Kidney (tissue), 14 donors: ENCODE measurements around the gene DCAF5. TPM values are rescaled to one million over a fixed set of nuclear protein-coding genes. Genes with fewer than 3 reads are reported as not detected.

Experiments
- DNase-seq, 5 donors: peaks; one replicate each; pipeline ENCODE4 v3.0.0-alpha.2; 2013 to 2020
- FAIRE-seq: peaks from 2 replicates; lab custom pipeline; 2012; peaks lifted over from hg19 to GRCh38; lab: Jason Lieb, UNC
- H3K27ac ChIP-seq, 2 donors: one replicate each; pipeline ENCODE4 v1.7.0; 2013; ENCODE audit warnings: low read depth in 2 of 2, low read length in 2 of 2, inconsistent platforms in 1 of 2
- H3K27me3 ChIP-seq: one replicate; pipeline ENCODE4 v1.7.1; 2013; ENCODE audit warnings: low read length, inconsistent platforms; ENCODE audit not compliant: control insufficient read depth, insufficient read depth
- H3K36me3 ChIP-seq, 3 donors: one replicate each; pipeline versions ENCODE4 v1.7.0 to v1.7.1; 2013; ENCODE audit warnings: low read length in 3 of 3, control low read depth in 1 of 3, inconsistent platforms in 1 of 3; ENCODE audit not compliant: insufficient read depth in 3 of 3, control insufficient read depth in 2 of 3
- H3K4me1 ChIP-seq, 3 donors: one replicate each; pipeline versions ENCODE4 v1.7.0 to v1.7.1; 2013; ENCODE audit warnings: low read length in 3 of 3, inconsistent platforms in 1 of 3, low read depth in 1 of 3; ENCODE audit not compliant: control insufficient read depth in 2 of 3, insufficient read depth in 2 of 3
- H3K4me3 ChIP-seq, 3 donors: one replicate each; pipeline versions ENCODE4 v1.7.0 to v1.8.1; 2013; ENCODE audit warnings: low read length in 3 of 3, control low read depth in 1 of 3, inconsistent platforms in 1 of 3
- H3K9ac ChIP-seq, 3 donors: one replicate each; pipeline versions ENCODE4 v1.7.0 to v1.7.1; 2013; ENCODE audit warnings: low read length in 3 of 3, control low read depth in 1 of 3, inconsistent platforms in 1 of 3
- H3K9me3 ChIP-seq, 3 donors: one replicate each; pipeline versions ENCODE4 v1.7.0 to v1.7.1; 2013; ENCODE audit warnings: low read length in 3 of 3, control low read depth in 1 of 3, inconsistent platforms in 1 of 3; ENCODE audit not compliant: control insufficient read depth in 2 of 3, insufficient read depth in 1 of 3
- CTCF ChIP-seq: IDR thresholded peaks from 3 replicates; pipeline ENCODE4 v1.5.1; 2012; ENCODE audit warnings: mild to moderate bottlenecking, moderate library complexity, borderline replicate concordance; ENCODE audit not compliant: insufficient read depth; ENCODE audit errors: extremely low read depth
- intact Hi-C: fragments of 100-400 bp; cut with DNase I; formaldehyde crosslinking; loops from one replicate; pipeline ENCODE4 v1.11.1; 2022
- polyA plus RNA-seq: library from polyadenylated mRNA; stranded (reverse); fragments of 350-450 nt; fragmentation: Illumina TruSeq; extraction: RNeasy Lipid Tissue Mini Kit (QIAGEN cat#74804); gene quantifications from one replicate; pipeline ENCODE4 v1.2.3, GENCODE V29; 2014; ENCODE audit warnings: low read depth, low replicate concordance; ENCODE audit not compliant: insufficient read depth
- total RNA-seq: library from RNA; stranded (reverse); fragmentation: NEBNext Ultra II Directional; extraction: Animal tissue kit (Norgen Biotek cat#: 25700); gene quantifications from one replicate; pipeline ENCODE4 v1.2.1, GENCODE V29; 2021
- donor health status: control.
- donor health status: control.
- donor health status: control.
- donor health status: control.
- donor health status: control.
- donor health status: DM: yes; HTN: yes; CAD: no.
- donor health status: Normal renal cell carcinoma (clear cell type).

DCAF5 gene
- total and polyA plus RNA-seq, 2 donors from 2014 or later = 17.3 to 51.0 TPM

GRCh38 chr14:69049675-69050074, 103.2 kb downstream of the DCAF5 start:
- H3K36me3 ChIP-seq = peaks cover 0 to 13% (median 7%) of the 10 kb centered on the region in 3 donors
- H3K4me1 ChIP-seq = peaks cover 0 to 39% (median 25%) of the 10 kb centered on the region in 3 donors
- H3K27ac ChIP-seq = peak overlapping the region; percentile 66 to 73
- FAIRE-seq (no peak), DNase-seq (no peak)
- H3K27me3 ChIP-seq = no peaks in the 10 kb centered on the region
- H3K9ac ChIP-seq = no peak overlapping the region
- TF ChIP-seq CTCF = no peak
- no peaks in the 10 kb centered on the region for H3K9me3 ChIP-seq
- intact Hi-C loops = no loop called here
- H3K4me3 ChIP-seq = no peak overlapping the region

- Histone ChIP-seq H3K4me1 (peaks cover 0 to 40% (median 33%) of the 10 kb centered on the region in 3 donors), H3K9ac (no peak overlapping the region), H3K9me3 (no peaks in the 10 kb centered on the region), H3K4me3 (no peak overlapping the region), H3K27me3 (no peaks in the 10 kb centered on the region), H3K36me3 (peaks cover 0 to 2% (median 1%) of the 10 kb centered on the region in 3 donors), H3K27ac (no peak overlapping the region)
- intact Hi-C loops = no loop called here
- no peak for DNase-seq
- FAIRE-seq = no peak
- TF ChIP-seq CTCF = no peak
These were observed 104.5 kb downstream of the DCAF5 start for GRCh38 chr14:69048456-69048855.

DNA sequence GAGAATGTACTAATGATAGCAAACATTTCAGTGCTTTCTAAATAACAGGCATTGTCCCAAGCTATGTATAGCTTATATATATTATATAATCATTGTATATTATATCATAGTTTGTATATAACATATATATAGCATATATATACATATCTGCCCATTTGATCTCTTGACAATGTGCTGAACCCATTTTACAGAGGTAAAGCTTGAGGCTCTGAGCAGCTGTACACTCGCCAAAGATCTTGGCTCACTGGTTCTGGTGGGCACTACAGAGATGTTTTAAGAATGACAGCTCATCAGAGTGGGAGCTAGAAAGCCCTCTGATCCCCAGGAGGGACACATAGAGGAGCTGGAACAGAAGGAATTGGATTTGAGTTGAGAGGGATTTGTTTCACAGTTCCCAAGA, 105.7 kb downstream of the DCAF5 start:
- Histone ChIP-seq H3K9ac (no peak overlapping the region), H3K27ac (no peak overlapping the region), H3K4me3 (no peak overlapping the region), H3K27me3 (no peaks in the 10 kb centered on the region), H3K4me1 (peaks cover 0 to 45% (median 33%) of the 10 kb centered on the region in 3 donors), H3K9me3 (no peaks in the 10 kb centered on the region), H3K36me3 (no peaks in the 10 kb centered on the region)
- FAIRE-seq = no peak
- no peak for TF ChIP-seq CTCF
- intact Hi-C loops = no loop called here
- DNase-seq = no peak

GRCh38 chr14:69046476-69046860, 106.5 kb downstream of the DCAF5 start:
- no peak for FAIRE-seq
- H3K4me1 ChIP-seq = peaks cover 0 to 40% (median 31%) of the 10 kb centered on the region in 3 donors
- no peak overlapping the region for H3K9ac ChIP-seq
- H3K27ac ChIP-seq = peak overlapping the region in 1 of 2 donors; percentile 45
- intact Hi-C loops = no loop called here
- H3K27me3 ChIP-seq = no peaks in the 10 kb centered on the region
- no peaks in the 10 kb centered on the region for H3K9me3 ChIP-seq
- TF ChIP-seq CTCF = no peak
- no peak overlapping the region for H3K4me3 ChIP-seq
- peak in 1 of 5 donors; percentile 77 for DNase-seq
- no peaks in the 10 kb centered on the region for H3K36me3 ChIP-seq
